DMS53 (cell line): ENCODE measurements around the gene TSSK3.
"Not testable (repeated sequence)": the region's sequence is repeated elsewhere in the genome, so short reads cannot be mapped to it uniquely, and the experiment has no call there.

Source experiments
- DNase-seq: peaks from one replicate; lab custom pipeline; 2025; lab: John Stamatoyannopoulos, UW

TSSK3 gene

DNA sequence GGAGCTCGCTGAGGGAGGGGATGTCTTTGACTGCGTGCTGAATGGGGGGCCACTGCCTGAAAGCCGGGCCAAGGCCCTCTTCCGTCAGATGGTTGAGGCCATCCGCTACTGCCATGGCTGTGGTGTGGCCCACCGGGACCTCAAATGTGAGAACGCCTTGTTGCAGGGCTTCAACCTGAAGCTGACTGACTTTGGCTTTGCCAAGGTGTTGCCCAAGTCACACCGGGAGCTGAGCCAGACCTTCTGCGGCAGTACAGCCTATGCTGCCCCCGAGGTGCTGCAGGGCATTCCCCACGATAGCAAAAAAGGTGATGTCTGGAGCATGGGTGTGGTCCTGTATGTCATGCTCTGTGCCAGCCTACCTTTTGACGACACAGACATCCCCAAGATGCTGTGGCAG, 1.4 kb downstream of the TSSK3 start:
- no peak for DNase-seq

DNA sequence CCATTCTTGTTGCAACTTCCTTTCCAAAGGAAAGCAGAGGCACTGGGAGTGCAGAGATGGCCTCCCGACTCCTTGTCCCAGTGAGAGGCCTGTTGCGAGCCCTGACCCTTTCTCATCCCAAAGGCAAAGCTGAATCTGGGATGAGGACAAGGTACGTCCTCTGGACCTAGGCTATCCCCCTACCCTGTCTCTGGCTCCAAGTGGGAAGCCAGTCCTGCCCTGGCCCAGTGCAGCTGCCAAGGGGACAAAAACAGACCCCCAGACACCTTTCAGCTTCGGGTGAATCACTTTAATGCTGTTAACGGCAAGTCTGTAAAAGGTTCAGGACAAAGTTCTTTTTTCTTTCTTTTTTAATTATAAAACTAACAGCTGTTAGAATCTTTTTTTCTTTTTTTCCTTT, 2.5 kb downstream of the TSSK3 start:
- no peak for DNase-seq

DNA sequence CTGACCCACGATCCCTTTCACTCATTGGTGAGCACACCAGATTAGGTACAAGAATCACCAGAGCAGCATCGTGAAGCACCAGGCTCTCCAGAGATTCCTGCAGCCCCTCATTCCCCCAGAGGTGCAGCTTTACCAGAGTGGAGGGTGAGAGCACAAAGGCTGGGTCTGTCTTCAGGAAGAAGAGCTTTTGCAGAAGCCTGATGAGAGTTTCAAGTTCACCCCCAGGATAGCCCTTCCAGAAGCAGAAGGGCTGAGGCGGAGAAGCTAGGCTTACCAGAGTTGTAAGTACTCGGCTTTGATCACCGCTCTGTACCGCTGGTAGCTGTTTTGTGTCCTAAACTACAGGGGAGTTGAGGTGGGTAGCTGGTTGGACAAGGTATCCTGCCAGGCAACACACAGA, 3.1 kb downstream of the TSSK3 start:
- no peak for DNase-seq

DNA sequence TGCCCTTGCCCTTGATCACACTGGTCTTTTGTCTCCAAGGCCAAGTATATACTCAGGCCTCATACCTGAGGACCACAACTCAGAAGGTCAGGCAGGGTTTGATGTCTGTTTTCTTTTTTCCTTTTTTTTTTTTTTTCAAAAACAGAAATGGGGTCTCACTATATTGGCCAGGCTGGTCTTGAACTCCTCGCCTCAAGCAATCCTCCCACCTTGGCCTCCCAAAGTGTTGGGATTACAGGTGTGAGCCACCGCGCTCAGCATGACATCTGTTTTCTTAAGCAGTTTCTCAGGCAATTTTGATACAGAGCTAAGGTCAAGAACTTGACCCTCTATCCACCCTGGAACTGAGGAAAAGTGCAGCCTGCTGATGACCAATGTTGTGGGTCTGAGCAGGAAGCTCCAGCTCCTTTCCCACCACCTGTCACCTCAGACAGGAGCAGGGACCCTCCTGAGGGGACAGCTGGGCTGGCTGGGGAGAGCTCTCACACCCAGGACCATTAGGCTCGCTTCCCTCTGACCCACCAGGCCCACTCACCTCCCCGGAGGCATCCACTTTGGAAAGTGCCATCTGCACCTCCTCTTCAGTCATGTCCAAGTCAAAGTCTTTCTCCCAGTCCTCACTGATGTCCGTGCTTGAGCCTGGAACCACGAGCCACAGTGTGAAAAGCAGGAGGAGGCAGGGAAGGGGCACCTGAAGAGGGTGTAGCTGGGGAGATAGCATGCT, 5.7 kb downstream of the TSSK3 start:
- no peak for DNase-seq

DNA sequence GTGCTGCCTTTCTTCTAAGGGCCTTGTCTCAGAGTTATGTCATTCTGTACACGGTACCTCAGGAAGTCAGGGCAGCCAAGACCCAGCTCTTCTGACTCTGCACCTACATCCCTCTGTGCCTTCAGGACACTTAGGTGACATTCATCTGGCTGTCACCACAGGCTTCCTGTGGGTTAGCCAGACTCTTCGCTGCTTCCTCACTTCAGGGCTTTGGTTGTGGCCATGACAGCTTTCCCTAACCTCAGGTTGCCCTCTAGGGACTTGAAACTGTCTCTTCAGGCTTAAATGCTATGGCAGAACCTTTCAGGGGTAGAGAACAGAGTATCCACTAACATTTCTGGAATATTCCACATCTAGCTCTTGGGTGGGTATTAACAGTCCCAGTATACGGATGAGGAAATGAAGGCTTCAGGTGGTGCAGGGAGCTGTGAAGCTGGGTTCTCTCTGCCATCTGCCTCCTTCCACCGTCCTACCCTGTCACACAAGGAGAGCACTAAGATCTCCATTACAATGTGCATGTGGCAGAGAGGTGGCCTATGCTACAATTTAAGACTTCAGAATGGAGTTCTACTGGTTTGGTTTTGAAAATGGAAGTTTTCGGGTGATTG, 9.9 kb downstream of the TSSK3 start:
- no peak for DNase-seq

DNA sequence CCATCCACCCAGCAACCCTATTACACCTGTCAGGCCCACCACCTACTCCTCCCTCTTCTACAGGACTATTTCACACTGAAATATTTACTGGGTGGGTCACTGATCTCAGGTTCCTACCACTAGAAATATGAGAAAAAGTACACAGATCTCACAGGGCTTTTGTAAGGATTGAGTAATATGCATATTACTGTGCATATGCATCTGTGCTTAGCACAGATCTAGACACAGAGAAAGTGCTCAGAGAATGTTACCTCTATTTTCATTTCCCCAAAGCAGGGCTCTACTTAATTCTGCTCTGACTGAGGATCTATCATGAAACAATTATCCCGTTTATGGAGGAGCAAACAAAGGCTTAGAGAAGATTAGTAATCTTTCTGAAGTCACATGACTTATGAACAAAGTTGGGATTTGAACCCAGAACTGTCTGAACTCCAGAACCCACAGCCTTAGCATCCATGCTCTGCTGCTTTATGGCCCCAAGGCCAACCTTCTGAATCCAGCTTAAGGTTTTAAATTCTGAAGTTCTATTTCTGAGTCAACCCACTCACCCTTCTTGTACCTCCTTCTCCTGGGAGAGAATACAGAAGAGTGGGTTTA, 11.8 kb downstream of the TSSK3 start:
- DNase-seq, result no peak

DNA sequence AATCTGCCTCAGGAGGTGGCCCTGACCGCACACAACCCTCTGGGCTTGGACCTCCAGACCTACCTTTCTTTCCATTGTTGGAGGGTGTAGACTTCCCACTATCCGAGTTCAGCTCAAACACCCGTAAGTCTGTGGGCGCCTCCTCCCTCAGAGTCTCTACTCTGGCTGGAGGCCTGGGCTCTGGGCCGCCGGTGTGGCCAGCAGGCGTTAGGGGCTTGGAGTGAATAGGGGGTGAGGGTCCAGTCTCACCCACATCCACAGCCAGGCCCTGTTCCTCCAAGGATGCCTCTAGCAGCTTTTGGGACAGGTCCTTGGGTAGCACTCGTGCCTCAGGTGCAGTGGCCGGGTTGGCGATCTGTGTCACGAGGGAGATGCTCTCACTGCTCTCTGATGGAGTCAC, 13.9 kb downstream of the TSSK3 start:
- no peak for DNase-seq

DNA sequence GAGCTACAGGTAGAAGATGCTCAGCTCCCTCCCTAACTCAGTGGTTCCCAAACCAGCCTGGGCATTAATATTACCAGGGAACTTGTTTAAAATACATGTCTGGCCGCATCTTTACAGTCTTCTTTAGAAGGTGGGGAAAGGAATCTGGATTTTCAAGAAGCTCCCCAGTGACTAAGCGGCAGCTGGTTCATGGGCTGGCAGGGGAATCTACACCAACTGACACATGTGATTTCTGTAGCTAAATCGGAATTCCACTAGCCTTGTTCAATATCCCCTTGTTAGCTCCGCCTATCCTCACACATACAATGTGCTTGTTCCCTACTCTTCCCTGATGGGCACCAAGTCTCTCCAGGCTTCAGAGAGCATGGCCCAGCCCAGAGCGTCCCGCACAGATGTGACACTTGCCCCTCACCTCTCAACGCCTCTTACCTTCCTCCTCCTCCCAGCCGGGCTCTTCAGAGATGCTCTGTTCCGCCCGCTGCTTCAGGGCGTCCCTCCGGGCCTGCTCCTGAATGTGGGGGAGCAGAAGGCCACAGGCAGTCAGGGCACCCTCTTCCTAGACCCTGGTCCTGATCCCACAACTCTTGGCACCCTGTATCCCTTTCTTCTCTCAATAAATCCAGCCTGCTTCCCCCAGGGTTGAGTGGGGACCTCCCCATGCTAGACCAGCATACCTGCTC, 15.3 kb downstream of the TSSK3 start:
- DNase-seq, result no peak

DNA sequence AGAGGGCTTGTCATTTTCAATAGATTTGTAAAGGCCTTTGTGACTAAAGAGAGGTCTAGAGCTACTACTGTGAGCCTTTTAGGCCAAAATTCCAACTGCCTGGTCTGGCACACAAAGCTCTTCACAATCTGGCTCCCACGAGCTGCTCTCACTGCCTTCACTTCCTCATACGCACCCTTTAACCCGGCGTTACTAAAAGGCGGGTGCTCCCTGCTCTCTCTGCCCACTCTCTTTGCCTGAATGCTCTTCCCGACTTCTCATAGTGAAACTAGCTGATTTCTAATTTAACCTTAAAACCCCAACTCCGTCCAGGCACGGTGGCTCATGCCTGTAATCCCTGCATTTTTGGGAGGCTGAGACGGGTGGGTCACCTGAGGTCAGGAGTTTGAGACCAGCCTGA, 17.7 kb downstream of the TSSK3 start:
- no peak for DNase-seq

DNA sequence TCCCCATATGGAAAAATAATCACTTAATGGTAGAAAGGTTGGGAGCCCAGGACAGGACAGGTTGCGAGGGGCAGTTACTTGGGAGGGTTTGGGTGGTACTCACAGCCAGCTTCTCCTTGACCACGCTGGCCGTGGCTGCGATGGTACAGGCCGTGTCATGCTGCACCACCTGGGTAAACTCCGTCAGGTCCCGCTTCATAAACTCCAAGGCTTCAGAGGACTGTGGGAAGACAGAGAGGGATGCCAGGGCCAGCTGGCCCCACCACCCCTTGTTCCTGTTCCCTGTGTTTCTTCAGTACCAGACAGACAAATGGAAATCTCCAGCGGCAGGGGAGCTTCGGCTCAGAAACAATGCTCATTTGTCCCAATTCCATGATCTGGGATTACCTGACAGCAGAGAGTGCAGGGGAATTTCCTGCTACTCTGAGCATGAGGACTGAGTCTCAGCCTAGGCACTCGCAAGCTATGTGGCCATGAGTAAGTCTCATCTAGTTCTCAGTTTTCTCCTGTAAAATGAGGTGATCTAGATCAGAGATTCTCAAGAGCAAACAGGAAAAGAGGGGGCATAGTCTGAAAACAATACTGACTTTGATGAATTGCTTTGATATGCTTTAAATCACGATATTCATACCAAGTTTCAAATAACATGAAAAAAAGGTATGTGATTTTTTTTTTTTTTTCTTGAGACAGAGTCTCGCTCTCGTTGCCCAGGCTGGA, 24.5 kb downstream of the TSSK3 start:
- no peak for DNase-seq

DNA sequence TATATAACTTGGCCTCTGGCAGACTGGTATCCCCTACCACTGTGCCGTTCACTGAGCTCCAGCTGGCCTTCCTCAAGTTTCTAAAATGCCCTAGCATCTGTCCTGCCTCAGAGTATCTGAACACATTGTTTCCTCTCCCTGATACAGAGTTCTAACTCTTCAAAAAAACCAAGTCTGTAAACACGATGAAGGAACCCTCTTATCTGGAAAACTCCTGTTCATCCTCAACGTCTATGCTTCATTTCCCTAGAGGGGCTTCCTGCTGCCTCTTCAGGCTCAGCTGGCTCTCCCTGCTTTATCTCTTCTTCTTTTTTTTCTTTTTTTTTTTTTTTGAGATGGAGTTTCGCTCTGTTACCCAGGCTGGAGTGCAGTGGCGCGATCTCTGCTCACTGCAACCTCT, 26.3 kb downstream of the TSSK3 start:
- no peak for DNase-seq

DNA sequence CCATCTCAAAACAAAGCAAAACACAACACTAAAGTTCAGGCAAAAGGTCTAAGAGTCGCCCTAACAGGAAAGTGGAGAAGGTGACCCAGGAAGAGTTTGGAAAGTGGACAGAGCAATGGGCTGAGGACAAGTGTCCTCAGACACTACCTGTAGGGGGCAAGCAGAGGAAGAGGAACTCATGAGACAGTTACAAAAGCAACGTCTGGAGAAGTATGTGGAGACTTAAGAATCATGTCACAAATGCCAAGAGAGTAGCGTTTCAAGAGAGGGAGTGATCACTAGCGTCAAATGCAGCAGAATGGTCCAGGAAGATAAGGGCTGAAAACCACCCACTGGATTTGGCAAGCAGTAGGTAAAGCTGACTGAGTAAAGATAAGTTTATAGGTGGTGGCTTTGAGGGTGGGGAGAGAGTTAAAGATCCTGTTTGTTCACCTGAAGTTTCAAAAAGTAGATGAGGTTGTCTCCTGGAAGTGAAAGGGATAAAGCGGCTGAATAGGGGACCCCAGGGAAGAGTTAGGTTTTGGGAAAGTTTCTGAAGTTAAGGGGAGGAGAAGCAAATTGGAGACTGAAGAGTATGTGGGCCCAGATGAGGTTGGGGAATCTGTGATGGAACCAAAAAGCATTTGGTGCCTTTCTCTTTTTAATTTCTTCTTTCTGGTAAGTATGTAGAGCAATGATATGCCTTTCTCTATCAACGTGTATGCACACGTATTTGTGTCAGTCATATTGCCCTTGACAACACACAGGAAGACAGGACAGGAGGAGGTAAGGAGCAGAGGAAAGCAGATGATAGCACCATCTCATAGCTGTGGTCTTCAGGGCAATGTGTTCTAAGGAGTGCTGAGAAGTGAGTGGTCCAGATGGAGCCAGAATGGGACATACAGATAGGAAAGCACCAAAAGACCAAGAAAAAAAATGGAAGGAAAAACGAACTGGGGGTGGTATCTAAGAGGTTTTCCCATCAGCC, 28.8 kb downstream of the TSSK3 start:
- DNase-seq, result no peak

DNA sequence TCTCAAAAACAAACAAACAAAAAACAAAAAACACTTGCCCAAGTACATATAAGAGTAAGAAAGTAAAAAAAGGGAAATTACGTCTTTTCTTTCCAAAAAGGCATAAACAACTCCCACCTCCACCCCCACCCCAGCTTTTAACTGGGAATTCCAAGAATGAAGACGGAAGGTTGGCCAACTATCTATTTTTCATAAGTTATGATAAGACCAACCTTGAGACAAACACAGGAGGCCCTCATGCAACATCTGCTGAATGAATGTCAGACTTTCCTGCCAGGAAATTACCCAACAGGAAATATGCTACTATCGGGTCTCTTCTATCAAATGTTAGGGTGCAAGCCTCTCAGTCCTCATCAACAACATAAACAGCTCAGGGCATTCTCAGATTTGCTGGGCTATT, 30.0 kb downstream of the TSSK3 start:
- no peak for DNase-seq

DNA sequence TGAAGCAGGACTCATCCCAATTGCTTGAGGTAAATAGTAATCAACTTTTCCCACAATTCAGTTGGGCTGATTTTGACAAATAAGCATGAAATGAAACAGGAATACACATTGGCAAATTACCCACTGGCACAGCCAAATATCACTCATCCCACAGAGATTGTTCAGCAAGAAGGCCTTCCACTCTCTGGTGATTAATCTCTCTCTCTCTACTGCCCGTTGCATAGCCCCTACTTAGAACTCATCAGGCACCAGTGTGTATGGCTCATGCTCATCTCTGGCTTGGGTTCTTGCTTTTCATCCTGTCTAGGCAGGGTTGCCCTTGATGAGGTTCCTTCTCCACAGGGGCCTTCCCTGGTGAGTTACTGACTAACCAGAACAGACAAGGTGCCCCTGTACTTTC, 30.8 kb downstream of the TSSK3 start:
- DNase-seq, result no peak

DNA sequence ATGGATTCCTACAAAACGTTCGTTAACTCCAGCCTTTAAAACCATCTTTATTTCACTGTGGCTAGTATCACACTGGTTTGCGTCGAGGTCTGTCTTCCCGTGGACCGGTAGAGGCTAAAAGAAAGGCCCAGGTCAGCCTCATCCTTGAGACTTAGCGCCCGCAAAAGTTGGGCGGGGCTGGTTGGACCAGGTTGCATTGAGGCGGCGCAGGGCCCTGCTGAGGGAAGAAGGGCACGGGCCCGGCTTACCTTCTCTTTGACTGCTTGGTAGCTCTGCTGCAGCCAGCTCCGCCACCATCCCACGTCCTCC, 31.4 kb downstream of the TSSK3 start:
- peak; percentile 78 for DNase-seq

DNA sequence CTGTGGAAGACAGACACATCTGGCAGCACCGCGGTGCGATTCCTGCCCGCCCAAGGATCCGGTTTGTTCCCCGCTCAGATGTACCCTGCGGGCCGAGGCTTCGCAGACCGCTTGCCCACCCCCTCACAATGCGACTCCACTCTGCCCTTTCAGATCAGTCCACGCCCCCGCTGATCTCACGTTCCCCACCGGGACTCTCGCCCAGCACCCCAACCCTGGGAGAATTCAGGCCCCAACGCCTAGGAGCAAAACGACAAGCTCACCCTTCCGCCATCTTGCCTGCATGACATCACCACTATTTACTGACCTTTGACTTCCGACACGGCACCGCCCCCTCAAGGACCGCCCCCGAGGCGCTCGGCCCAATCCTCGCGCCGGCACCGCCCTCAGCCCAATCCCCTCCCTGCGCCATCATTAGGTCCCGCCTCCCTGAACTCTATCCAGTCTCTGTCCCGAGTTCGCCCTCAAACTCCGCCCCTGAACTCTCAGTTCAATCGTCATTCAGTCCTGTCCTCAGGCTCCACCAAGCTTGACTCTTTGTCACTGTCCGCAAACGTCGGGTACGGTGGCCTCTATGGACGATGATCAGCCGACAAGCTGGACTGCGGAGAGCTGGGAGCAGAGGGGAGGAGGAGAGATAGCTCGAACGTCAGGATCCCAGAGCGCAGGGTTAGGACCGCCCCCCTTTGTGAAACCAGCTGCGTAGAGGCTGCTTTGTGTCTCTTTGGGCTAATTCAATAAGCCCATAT, 32.0 kb downstream of the TSSK3 start, which contains the start of gene BSDC1:
BSDC1 (minus strand) TSS at position 301 of the 749 bp plus-strand sequence; CDS start at position 274, 27 bp downstream.
- DNase-seq, result peak; percentile 100

DNA sequence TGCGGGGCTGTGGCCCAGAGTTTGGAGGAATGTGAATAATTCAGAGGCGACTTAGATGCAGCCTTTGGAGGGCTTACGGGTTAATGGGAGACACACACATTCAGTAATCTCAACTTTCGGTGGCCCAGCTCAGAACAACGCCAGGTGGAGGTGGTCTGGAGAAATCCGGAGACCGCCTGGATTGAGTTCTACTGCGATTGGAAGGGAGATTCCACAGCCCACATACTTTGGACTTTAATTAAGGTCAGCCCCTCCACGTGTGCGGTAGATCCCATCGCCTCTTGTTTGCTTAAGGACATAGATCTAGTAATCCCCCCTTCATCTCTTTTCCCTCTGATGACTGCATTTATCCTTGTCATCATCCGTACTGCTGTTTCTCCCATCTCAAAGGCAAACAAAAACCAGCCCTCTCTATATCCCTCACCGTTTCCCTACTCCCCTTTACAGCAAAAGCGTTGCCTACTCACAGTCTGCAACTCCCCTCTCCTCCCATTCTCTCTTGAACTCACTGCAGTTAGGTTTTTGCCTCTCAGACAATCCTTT, 32.6 kb downstream of the TSSK3 start:
- DNase-seq, result peak; percentile 79

DNA sequence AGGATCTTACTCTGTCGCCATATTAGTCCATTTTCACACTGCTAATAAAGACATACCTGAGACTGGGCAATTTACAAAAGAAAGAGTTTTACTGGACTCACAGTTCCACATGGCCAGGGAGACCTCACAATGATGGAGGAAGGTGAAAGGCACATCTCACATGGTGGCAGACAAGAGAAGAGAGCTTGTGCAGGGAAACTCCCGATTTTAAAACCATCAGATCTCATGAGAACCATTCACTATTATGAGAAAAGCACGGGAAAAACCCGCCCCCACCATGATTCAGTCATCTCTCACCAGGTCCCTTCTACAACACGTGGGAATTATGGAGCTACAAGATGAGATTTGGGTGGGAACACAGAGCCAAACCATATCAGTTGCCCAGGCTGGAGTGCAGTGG, 34.2 kb downstream of the TSSK3 start:
- DNase-seq, result not testable (repeated sequence)

DNA sequence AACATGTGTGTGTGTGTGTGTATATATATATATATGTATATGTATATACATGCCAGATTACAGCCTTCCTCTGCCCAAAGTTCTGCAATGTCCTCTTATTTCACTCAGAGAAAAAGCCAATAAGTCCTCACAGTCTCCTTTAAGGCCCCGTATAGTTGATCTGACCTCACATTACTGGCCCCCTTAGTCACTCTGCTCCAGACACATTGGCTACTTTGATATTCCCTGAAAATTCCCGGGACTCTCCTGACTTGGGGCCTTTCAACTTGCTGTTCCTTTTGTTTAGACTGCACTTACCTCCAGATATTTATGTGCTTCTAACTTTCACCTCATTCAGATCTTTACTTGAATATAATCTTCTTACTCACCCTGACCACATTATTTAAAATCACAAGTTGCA, 36.1 kb downstream of the TSSK3 start:
- no peak for DNase-seq

DNA sequence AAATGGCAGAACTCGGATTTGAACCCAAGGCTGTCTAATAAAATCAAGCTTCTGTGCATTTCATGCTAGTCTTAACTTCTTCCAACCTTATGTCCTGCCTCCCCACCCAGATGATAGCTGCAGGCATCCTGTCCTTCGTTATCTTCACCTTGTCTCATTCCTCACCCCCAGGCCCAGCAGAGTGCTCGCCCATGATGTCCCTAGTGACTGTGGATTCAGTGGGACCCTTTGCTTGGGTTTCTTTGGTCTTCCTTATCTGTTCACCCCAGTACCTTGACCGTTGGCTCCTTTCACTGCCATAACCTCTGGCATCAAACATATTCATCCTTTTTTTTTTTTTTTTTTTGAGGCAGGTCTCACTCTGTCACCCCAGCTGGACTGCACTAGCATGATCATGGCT, 37.5 kb downstream of the TSSK3 start:
- DNase-seq, result no peak
